HCT116 (cell line): Measurements from ENCODE around the gene PKHD1. TPM values are rescaled to one million over a fixed set of nuclear protein-coding genes. Genes with fewer than 3 reads are reported as not detected.

Source experiments
- ATAC-seq: fragments of 200-7000 bp; cut with Tn5 transposase; 2 replicates; pipeline ENCODE4 v1.9.1; 2020; ENCODE audit warnings: mild to moderate bottlenecking, moderate library complexity
- BruUV-seq: library from RNA; stranded (reverse); fragments of 400-500 nt; replicated peaks from 2 replicates; lab custom pipeline; 2021; lab: Mats Ljungman, UMichigan
- CTCF ChIA-PET: fragments of 300-600 bp; sonication (Branson Sonifier 250); formaldehyde crosslinking; loops from one replicate; lab custom pipeline; 2021; ENCODE audit warnings: antibody characterized with exemption; lab: Charles Lee
- POLR2A ChIA-PET: fragments of 300-600, 350-600 bp; sonication (Branson Sonifier 250); formaldehyde crosslinking; loops from one replicate; lab custom pipeline; 2021; ENCODE audit warnings: antibody characterized with exemption; lab: Charles Lee
- RAD21 ChIA-PET, 2 experiments: fragments of 300-600 bp; sonication (Branson Sonifier 250); formaldehyde crosslinking; loops; one replicate each; lab custom pipeline; 2023; ENCODE audit warnings: low total read pairs in 2 of 2; ENCODE audit not compliant: uncharacterized antibody in 2 of 2, unreplicated experiment in 2 of 2, low non-redundant PET in 1 of 2; lab: Charles Lee
- DNase-seq: peaks from one replicate; pipeline ENCODE4 v3.0.0-alpha.2; 2010; ENCODE audit warnings: low read depth, low spot score
- H2AFZ ChIP-seq: fragments of 200-600 bp; shearing (Covaris generic), sonication (generic); 2 replicates; pipeline ENCODE4 v1.6.1; 2017; ENCODE audit warnings: low read depth, mixed run types, mixed read lengths, antibody characterized with exemption, low read length; ENCODE audit not compliant: poor library complexity, severe bottlenecking
- H3K27ac ChIP-seq: 2 replicates; pipeline ENCODE4 v1.5.1; 2012; ENCODE audit warnings: low read depth, low read length
- H3K27me3 ChIP-seq: fragments of 200-600 bp; sonication (generic); 2 replicates; pipeline ENCODE4 v1.6.1; 2016; ENCODE audit warnings: mixed run types, low read length, mixed read lengths; ENCODE audit not compliant: insufficient read depth
- H3K36me3 ChIP-seq, 2 experiments: fragments of 200-500 bp in 1 of 2; fragments of 200-600 bp in 1 of 2; sonication (Bioruptor generic) in 1 of 2; sonication (generic) in 1 of 2; 2 replicates each; pipeline versions ENCODE4 v1.5.1 to v1.6.1; 2014 to 2016; ENCODE audit warnings: low read length in 2 of 2, inconsistent platforms in 1 of 2, mixed read lengths in 1 of 2, mixed run types in 1 of 2; ENCODE audit not compliant: insufficient read depth in 2 of 2, control insufficient read depth in 1 of 2
- H3K4me1 ChIP-seq, 2 experiments: fragments of 200-600 bp in 1 of 2; sonication (generic) in 1 of 2; 2 replicates each; pipeline versions ENCODE4 v1.5.1 to v1.6.1; 2012 to 2017; ENCODE audit warnings: low read length in 2 of 2, inconsistent platforms in 1 of 2, mild to moderate bottlenecking in 1 of 2, mixed read lengths in 1 of 2, mixed run types in 1 of 2, moderate library complexity in 1 of 2; ENCODE audit not compliant: insufficient read depth in 2 of 2, control insufficient read depth in 1 of 2
- H3K4me2 ChIP-seq: fragments of 200-600 bp; sonication (generic); 2 replicates; pipeline ENCODE4 v1.6.1; 2017; ENCODE audit warnings: mixed run types, low read length, mixed read lengths
- H3K4me3 ChIP-seq, 2 experiments: fragments of 200-600 bp in 1 of 2; sonication (generic) in 1 of 2; replicated peaks in 1 of 2; 2 replicates each; pipeline ENCODE4 v1.5.1; 2011 to 2016; ENCODE audit warnings: low read length in 2 of 2, control low read depth in 1 of 2, low read depth in 1 of 2, mild to moderate bottlenecking in 1 of 2, mixed read lengths in 1 of 2, mixed run types in 1 of 2
- H3K79me2 ChIP-seq: fragments of 200-600 bp; sonication (generic); 2 replicates; pipeline ENCODE4 v1.6.1; 2017; ENCODE audit warnings: mild to moderate bottlenecking, mixed run types, low read length, moderate library complexity, mixed read lengths; ENCODE audit not compliant: insufficient read depth
- H3K9ac ChIP-seq: fragments of 200-600 bp; sonication (generic); 2 replicates; pipeline ENCODE4 v1.6.1; 2016; ENCODE audit warnings: low read length, mixed read lengths
- H3K9me2 ChIP-seq: fragments of 200-600 bp; sonication (generic), shearing (Covaris generic); 2 replicates; pipeline ENCODE4 v1.6.1; 2017; ENCODE audit warnings: mixed run types, mild to moderate bottlenecking, moderate library complexity; ENCODE audit not compliant: insufficient read depth
- H3K9me3 ChIP-seq, 2 experiments: fragments of 200-500 bp in 1 of 2; fragments of 200-600 bp in 1 of 2; sonication (Bioruptor generic) in 1 of 2; sonication (generic) in 1 of 2; 2 replicates each; pipeline ENCODE4 v1.6.1; 2014 to 2017; ENCODE audit warnings: low read length in 2 of 2, mixed read lengths in 2 of 2, inconsistent platforms in 1 of 2, low read depth in 1 of 2, mild to moderate bottlenecking in 1 of 2, mixed run types in 1 of 2, moderate library complexity in 1 of 2; ENCODE audit not compliant: control insufficient read depth in 1 of 2, insufficient read depth in 1 of 2
- H4K20me1 ChIP-seq: fragments of 200-600 bp; sonication (generic), shearing (Covaris generic); 2 replicates; pipeline ENCODE4 v1.6.1; 2017; ENCODE audit warnings: mixed run types, mild to moderate bottlenecking, moderate library complexity; ENCODE audit not compliant: insufficient read depth
- ATF3 ChIP-seq: IDR thresholded peaks from 2 replicates; pipeline ENCODE4 v1.6.1; 2012
- CEBPB ChIP-seq: IDR thresholded peaks from 2 replicates; pipeline ENCODE4 v1.6.1; 2012; ENCODE audit warnings: low read depth
- EGR1 ChIP-seq: IDR thresholded peaks from 2 replicates; pipeline ENCODE4 v1.6.1; 2012; ENCODE audit warnings: low read depth
- ELF1 ChIP-seq: IDR thresholded peaks from 2 replicates; pipeline ENCODE4 v1.6.1; 2012; ENCODE audit warnings: low read depth, borderline replicate concordance
- JUND ChIP-seq: IDR thresholded peaks from 2 replicates; pipeline ENCODE4 v1.6.1; 2012
- MAX ChIP-seq: IDR thresholded peaks from 2 replicates; pipeline ENCODE4 v1.6.1; 2012
- POLR2AphosphoS5 ChIP-seq: IDR thresholded peaks from 2 replicates; pipeline ENCODE4 v1.6.1; 2011; ENCODE audit warnings: mild to moderate bottlenecking, low read depth, low read length, moderate library complexity
- RAD21 ChIP-seq: IDR thresholded peaks from 2 replicates; pipeline ENCODE4 v1.6.1; 2012; ENCODE audit warnings: low read depth, mild to moderate bottlenecking
- SP1 ChIP-seq: IDR thresholded peaks from 2 replicates; pipeline ENCODE4 v1.6.1; 2012; ENCODE audit warnings: low read depth
- SRF ChIP-seq: IDR thresholded peaks from 2 replicates; pipeline ENCODE4 v1.6.1; 2012; ENCODE audit warnings: low read depth
- YY1 ChIP-seq: IDR thresholded peaks from 2 replicates; pipeline ENCODE4 v1.6.1; 2011; ENCODE audit warnings: low read length, low read depth, moderate library complexity, mild to moderate bottlenecking; ENCODE audit not compliant: insufficient replicate concordance; ENCODE audit errors: extremely low read depth
- ZFX ChIP-seq: fragments of 450-650 bp; IDR thresholded peaks from 2 replicates; pipeline ENCODE4 v1.6.1; 2017
- ZNF274 ChIP-seq: fragments of 200-500 bp; sonication (Bioruptor generic); IDR thresholded peaks from 2 replicates; pipeline ENCODE4 v1.6.1; 2014; ENCODE audit warnings: mild to moderate bottlenecking, low read depth, low read length, inconsistent platforms
- intact Hi-C: fragments of 100-400 bp; cut with micrococcal nuclease; formaldehyde crosslinking; loops from 2 replicates; pipeline ENCODE4 v1.10.0; 2022
- total RNA-seq: library from RNA; stranded (reverse); gene quantifications from one replicate; pipeline ENCODE4 v1.2.1, GENCODE V29; 2021; ENCODE audit not compliant: unreplicated experiment
- TF ChIP-seq, protein P1 (sequence below): IDR thresholded peaks from 2 replicates; pipeline ENCODE4 v1.6.1; 2011; ENCODE audit warnings: mild to moderate bottlenecking, low read length, moderate library complexity; ENCODE audit not compliant: insufficient replicate concordance; ENCODE audit errors: extremely low read depth
- TF ChIP-seq, protein P2 (sequence below): IDR thresholded peaks from 2 replicates; pipeline ENCODE4 v1.6.1; 2012; ENCODE audit warnings: low read depth
- TF ChIP-seq, protein P3 (sequence below), 3 experiments: fragments of 200-600 bp in 1 of 3; sonication (generic) in 1 of 3; IDR thresholded peaks in 2 of 3; conservative IDR thresholded peaks in 1 of 3; 2 replicates each; pipeline ENCODE4 v1.5.1; 2012 to 2017; ENCODE audit warnings: low read depth in 2 of 3, low read length in 2 of 3, antibody characterized with exemption in 1 of 3, borderline replicate concordance in 1 of 3, control low read depth in 1 of 3, mild to moderate bottlenecking in 1 of 3, mixed read lengths in 1 of 3, mixed run types in 1 of 3, moderate library complexity in 1 of 3; ENCODE audit not compliant: insufficient read depth in 1 of 3

The PKHD1 gene
- total RNA-seq, 1 experiment from 2014 or later: not detected

DNA sequence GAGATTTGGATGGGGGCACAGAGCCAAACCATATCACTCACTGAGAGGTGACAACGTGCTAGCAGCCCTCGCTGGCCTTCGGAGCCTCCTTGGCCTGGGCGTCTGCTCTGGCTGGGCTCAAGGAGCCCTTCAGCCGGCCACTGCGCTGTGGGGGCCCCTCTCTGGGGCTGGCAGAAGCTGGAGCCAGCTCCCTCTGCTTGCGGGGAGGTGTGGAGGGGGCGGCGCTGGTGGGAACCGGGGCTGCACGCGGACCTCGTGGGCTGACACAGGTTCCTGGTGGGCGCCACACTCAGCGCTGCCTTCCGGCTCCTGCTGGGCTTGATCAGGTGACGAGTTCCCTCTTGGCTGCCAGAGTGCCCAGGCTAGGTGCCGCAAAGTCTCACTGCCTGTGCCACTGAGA is 489.2 kb downstream of the PKHD1 start:
- Histone ChIP-seq H3K4me3 (no peak overlapping the region), H3K36me3 (no peaks in the 10 kb centered on the region), H3K4me2 (no peak overlapping the region), H3K79me2 (no peaks in the 10 kb centered on the region), H3K27ac (no peak overlapping the region), H2AFZ (no peak overlapping the region), H3K9me2 (no peaks in the 10 kb centered on the region), H3K27me3 (no peaks in the 10 kb centered on the region), H3K9me3 (peaks cover 3 to 9% of the 10 kb centered on the region in 2 experiments; a peak in 2 of 4 replicates), H3K4me1 (no peaks in the 10 kb centered on the region), H3K9ac (no peak overlapping the region), H4K20me1 (no peaks in the 10 kb centered on the region)
- ChIA-PET RAD21 (no interaction called here), CTCF (no interaction called here), POLR2A (no interaction called here)
- no peak for TF ChIP-seq YY1
- TF ChIP-seq ZFX: no peak
- TF ChIP-seq, protein P1, sequence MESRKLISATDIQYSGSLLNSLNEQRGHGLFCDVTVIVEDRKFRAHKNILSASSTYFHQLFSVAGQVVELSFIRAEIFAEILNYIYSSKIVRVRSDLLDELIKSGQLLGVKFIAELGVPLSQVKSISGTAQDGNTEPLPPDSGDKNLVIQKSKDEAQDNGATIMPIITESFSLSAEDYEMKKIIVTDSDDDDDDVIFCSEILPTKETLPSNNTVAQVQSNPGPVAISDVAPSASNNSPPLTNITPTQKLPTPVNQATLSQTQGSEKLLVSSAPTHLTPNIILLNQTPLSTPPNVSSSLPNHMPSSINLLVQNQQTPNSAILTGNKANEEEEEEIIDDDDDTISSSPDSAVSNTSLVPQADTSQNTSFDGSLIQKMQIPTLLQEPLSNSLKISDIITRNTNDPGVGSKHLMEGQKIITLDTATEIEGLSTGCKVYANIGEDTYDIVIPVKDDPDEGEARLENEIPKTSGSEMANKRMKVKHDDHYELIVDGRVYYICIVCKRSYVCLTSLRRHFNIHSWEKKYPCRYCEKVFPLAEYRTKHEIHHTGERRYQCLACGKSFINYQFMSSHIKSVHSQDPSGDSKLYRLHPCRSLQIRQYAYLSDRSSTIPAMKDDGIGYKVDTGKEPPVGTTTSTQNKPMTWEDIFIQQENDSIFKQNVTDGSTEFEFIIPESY: no peak
- TF ChIP-seq SP1: no peak
- TF ChIP-seq ATF3: no peak
- no peak for TF ChIP-seq ELF1
- TF ChIP-seq, protein P2, sequence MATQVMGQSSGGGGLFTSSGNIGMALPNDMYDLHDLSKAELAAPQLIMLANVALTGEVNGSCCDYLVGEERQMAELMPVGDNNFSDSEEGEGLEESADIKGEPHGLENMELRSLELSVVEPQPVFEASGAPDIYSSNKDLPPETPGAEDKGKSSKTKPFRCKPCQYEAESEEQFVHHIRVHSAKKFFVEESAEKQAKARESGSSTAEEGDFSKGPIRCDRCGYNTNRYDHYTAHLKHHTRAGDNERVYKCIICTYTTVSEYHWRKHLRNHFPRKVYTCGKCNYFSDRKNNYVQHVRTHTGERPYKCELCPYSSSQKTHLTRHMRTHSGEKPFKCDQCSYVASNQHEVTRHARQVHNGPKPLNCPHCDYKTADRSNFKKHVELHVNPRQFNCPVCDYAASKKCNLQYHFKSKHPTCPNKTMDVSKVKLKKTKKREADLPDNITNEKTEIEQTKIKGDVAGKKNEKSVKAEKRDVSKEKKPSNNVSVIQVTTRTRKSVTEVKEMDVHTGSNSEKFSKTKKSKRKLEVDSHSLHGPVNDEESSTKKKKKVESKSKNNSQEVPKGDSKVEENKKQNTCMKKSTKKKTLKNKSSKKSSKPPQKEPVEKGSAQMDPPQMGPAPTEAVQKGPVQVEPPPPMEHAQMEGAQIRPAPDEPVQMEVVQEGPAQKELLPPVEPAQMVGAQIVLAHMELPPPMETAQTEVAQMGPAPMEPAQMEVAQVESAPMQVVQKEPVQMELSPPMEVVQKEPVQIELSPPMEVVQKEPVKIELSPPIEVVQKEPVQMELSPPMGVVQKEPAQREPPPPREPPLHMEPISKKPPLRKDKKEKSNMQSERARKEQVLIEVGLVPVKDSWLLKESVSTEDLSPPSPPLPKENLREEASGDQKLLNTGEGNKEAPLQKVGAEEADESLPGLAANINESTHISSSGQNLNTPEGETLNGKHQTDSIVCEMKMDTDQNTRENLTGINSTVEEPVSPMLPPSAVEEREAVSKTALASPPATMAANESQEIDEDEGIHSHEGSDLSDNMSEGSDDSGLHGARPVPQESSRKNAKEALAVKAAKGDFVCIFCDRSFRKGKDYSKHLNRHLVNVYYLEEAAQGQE: no peak
- TF ChIP-seq RAD21: no peak
- TF ChIP-seq, protein P3, sequence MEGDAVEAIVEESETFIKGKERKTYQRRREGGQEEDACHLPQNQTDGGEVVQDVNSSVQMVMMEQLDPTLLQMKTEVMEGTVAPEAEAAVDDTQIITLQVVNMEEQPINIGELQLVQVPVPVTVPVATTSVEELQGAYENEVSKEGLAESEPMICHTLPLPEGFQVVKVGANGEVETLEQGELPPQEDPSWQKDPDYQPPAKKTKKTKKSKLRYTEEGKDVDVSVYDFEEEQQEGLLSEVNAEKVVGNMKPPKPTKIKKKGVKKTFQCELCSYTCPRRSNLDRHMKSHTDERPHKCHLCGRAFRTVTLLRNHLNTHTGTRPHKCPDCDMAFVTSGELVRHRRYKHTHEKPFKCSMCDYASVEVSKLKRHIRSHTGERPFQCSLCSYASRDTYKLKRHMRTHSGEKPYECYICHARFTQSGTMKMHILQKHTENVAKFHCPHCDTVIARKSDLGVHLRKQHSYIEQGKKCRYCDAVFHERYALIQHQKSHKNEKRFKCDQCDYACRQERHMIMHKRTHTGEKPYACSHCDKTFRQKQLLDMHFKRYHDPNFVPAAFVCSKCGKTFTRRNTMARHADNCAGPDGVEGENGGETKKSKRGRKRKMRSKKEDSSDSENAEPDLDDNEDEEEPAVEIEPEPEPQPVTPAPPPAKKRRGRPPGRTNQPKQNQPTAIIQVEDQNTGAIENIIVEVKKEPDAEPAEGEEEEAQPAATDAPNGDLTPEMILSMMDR (IDR thresholded peaks at IDR 0.05 in 2 of 3, conservative IDR thresholded peaks at IDR 0.05 in 1 of 3; ENCODE audit: borderline replicate concordance in 1 of 3, insufficient read depth in 1 of 3, low read depth in 2 of 3, low read length in 2 of 3): no peak
- no peak for TF ChIP-seq EGR1
- no peak for TF ChIP-seq CEBPB
- TF ChIP-seq SRF: no peak
- no peak for TF ChIP-seq ZNF274
- no peak for TF ChIP-seq MAX
- TF ChIP-seq POLR2AphosphoS5: no peak
- TF ChIP-seq JUND: no peak
- intact Hi-C loops: no loop called here
- DNase-seq (no peak), ATAC-seq (no peak)
- no TSS peak for BruUV-seq
